Trophoblast cell (in vitro differentiated cells and primary cell): ENCODE results near the gene TMEM132D.

Experiments used
- DNase-seq, 2 donors: peaks; one replicate each; pipeline ENCODE4 v3.0.0-alpha.2; 2016
- H2AFZ ChIP-seq: 2 replicates; pipeline ENCODE4 v1.6.1; 2013; ENCODE audit warnings: low read length, moderate library complexity, mild to moderate bottlenecking; ENCODE audit not compliant: insufficient read depth, poor library complexity
- H2AK5ac ChIP-seq: 2 replicates; pipeline ENCODE4 v1.6.1; 2013; ENCODE audit warnings: mild to moderate bottlenecking, low read length
- H2BK120ac ChIP-seq: 2 replicates; pipeline ENCODE4 v1.6.1; 2013; ENCODE audit warnings: low read length, mild to moderate bottlenecking, moderate library complexity; ENCODE audit not compliant: insufficient read depth, poor library complexity
- H2BK12ac ChIP-seq: 2 replicates; pipeline ENCODE4 v1.6.1; 2013; ENCODE audit warnings: mild to moderate bottlenecking, low read length, moderate library complexity
- H2BK5ac ChIP-seq: 2 replicates; pipeline ENCODE4 v1.6.1; 2013; ENCODE audit warnings: low read length, low read depth, moderate library complexity, mild to moderate bottlenecking; ENCODE audit not compliant: poor library complexity
- H3K14ac ChIP-seq: 2 replicates; pipeline ENCODE4 v1.6.1; 2013; ENCODE audit warnings: mild to moderate bottlenecking, low read length
- H3K18ac ChIP-seq: 2 replicates; pipeline ENCODE4 v1.6.1; 2013; ENCODE audit warnings: mild to moderate bottlenecking, low read length
- H3K23ac ChIP-seq: 2 replicates; pipeline ENCODE4 v1.6.1; 2013; ENCODE audit warnings: low read length
- H3K27ac ChIP-seq: 2 replicates; pipeline ENCODE4 v1.5.1; 2013; ENCODE audit warnings: low read depth, mild to moderate bottlenecking, inconsistent platforms, low read length, moderate library complexity
- H3K27me3 ChIP-seq: 2 replicates; pipeline ENCODE4 v1.6.1; 2013; ENCODE audit warnings: inconsistent platforms, mild to moderate bottlenecking, low read length, moderate library complexity; ENCODE audit not compliant: insufficient read depth
- H3K36me3 ChIP-seq, 2 experiments: 1 replicate in 1 of 2; 2 replicates in 1 of 2; pipeline ENCODE4 v1.6.1; 2013; ENCODE audit warnings: low read length in 2 of 2, mild to moderate bottlenecking in 2 of 2, moderate library complexity in 1 of 2; ENCODE audit not compliant: insufficient read depth in 2 of 2, control insufficient read depth in 1 of 2
- H3K4ac ChIP-seq: 2 replicates; pipeline ENCODE4 v1.6.1; 2013; ENCODE audit warnings: low read depth, mild to moderate bottlenecking, low read length, moderate library complexity
- H3K4me1 ChIP-seq, 2 experiments: 1 replicate in 1 of 2; 2 replicates in 1 of 2; pipeline ENCODE4 v1.6.1; 2013; ENCODE audit warnings: low read length in 2 of 2, mild to moderate bottlenecking in 2 of 2, moderate library complexity in 1 of 2; ENCODE audit not compliant: insufficient read depth in 2 of 2, control insufficient read depth in 1 of 2
- H3K4me2 ChIP-seq: 2 replicates; pipeline ENCODE4 v1.6.1; 2013; ENCODE audit warnings: inconsistent platforms, mild to moderate bottlenecking, low read length, moderate library complexity
- H3K4me3 ChIP-seq: 2 replicates; pipeline ENCODE4 v1.5.1; 2013; ENCODE audit warnings: mild to moderate bottlenecking, low read depth, low read length, inconsistent platforms
- H3K79me1 ChIP-seq: one replicate; pipeline ENCODE4 v1.6.1; 2013; ENCODE audit warnings: low read length
- H3K79me2 ChIP-seq: 2 replicates; pipeline ENCODE4 v1.6.1; 2013; ENCODE audit warnings: low read length, mild to moderate bottlenecking; ENCODE audit not compliant: control insufficient read depth, insufficient read depth, poor library complexity
- H3K9ac ChIP-seq: 2 replicates; pipeline ENCODE4 v1.6.1; 2013; ENCODE audit warnings: mild to moderate bottlenecking, low read length
- H3K9me3 ChIP-seq: 2 replicates; pipeline ENCODE4 v1.6.1; 2013; ENCODE audit warnings: low read depth, mild to moderate bottlenecking, control low read depth, inconsistent platforms, low read length; ENCODE audit not compliant: insufficient read depth
- H4K12ac ChIP-seq: 2 replicates; pipeline ENCODE4 v1.6.1; 2013; ENCODE audit warnings: low read depth, mild to moderate bottlenecking, low read length, moderate library complexity
- H4K8ac ChIP-seq: 2 replicates; pipeline ENCODE4 v1.6.1; 2013; ENCODE audit warnings: low read depth, mild to moderate bottlenecking, low read length, moderate library complexity
- H4K91ac ChIP-seq: one replicate; pipeline ENCODE4 v1.6.1; 2013; ENCODE audit warnings: low read depth, mild to moderate bottlenecking, low read length, moderate library complexity
- WGBS: extraction: QIAGEN DNeasy Blood & Tissue Kit; methylation state at CpG from one replicate; pipeline ENCODE4 v1.1.7; 2013; ENCODE audit warnings: missing lambda C conversion rate; ENCODE audit not compliant: insufficient read length, insufficient coverage; ENCODE audit errors: extremely low coverage; 5-methylcytosine and 5-hydroxymethylcytosine counted together

The TMEM132D gene

DNA sequence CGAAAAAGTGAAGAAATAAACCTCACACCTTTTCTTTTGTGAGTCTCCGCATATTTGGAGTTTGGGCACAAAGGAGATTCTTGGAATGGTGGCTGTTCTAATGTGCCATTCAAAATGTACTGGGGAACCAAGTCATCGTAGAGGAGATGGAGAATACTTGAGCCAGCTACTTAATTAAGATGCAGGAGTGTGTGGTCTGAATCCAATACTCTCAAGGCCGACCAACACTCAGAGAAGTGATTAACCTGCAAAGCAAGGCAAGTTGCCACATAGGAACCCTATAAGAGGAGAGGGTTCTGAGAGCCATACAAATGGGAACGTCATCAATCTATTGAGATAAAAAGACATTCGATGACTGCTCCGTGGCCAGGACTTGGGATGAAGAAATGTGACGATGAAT, 603.8 kb downstream of the TMEM132D start:
- Histone ChIP-seq H3K14ac (no peak overlapping the region), H3K23ac (no peak overlapping the region)

DNA sequence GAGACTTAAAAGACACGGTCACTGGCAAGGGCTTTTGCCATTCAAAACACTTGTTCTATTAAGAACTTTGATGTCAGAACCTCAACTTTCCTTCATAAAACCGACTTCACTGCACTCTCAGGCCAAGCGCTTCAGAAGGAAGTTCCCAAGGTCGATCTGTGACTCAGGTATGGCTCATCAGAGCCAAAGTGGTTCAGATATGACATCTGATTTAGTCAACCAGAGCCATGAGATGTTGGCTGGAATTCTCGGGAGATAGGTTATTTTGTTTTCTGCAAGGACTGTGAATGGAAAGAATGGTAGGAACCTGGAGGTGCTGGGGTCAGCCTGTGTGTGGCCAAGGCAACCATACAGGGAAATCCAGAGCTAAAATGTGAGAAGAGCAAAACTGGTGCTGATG, 604.9 kb downstream of the TMEM132D start:
- Histone ChIP-seq H2BK12ac (no peak overlapping the region), H4K8ac (no peak overlapping the region), H3K4me1 (no peaks in the 10 kb centered on the region), H3K9me3 (no peaks in the 10 kb centered on the region), H3K4me2 (no peak overlapping the region), H3K79me1 (no peaks in the 10 kb centered on the region), H2AK5ac (no peak overlapping the region), H2BK120ac (no peak overlapping the region), H3K27ac (no peak overlapping the region), H3K18ac (no peak overlapping the region), H3K23ac (no peak overlapping the region), H3K79me2 (no peaks in the 10 kb centered on the region), H3K9ac (no peak overlapping the region), H2BK5ac (no peak overlapping the region), H4K91ac (no peak overlapping the region), H2AFZ (no peak overlapping the region), H4K12ac (no peak overlapping the region), H3K27me3 (no peaks in the 10 kb centered on the region), H3K14ac (no peak overlapping the region), H3K36me3 (no peaks in the 10 kb centered on the region), H3K4ac (no peak overlapping the region), H3K4me3 (no peak overlapping the region)
- WGBS = no CpG with 5 or more reads among the region's 5 CpGs
- no peak for DNase-seq

More for the DNA sequence above, 603.8 kb downstream of the TMEM132D start:
- H3K4ac ChIP-seq = no peak overlapping the region
- H3K4me1 ChIP-seq = no peaks in the 10 kb centered on the region
- H2AK5ac ChIP-seq = no peak overlapping the region
- H3K4me2 ChIP-seq = no peak overlapping the region
- H3K27ac ChIP-seq = no peak overlapping the region
- H2BK12ac ChIP-seq = no peak overlapping the region
- H3K9me3 ChIP-seq = no peaks in the 10 kb centered on the region
- H3K9ac ChIP-seq = no peak overlapping the region
- no peak overlapping the region for H2BK120ac ChIP-seq
- H4K91ac ChIP-seq = no peak overlapping the region
- no peaks in the 10 kb centered on the region for H3K79me2 ChIP-seq
- H4K12ac ChIP-seq = no peak overlapping the region
- no peak overlapping the region for H4K8ac ChIP-seq
- no peak overlapping the region for H2AFZ ChIP-seq
- no peaks in the 10 kb centered on the region for H3K27me3 ChIP-seq
- no CpG with 5 or more reads among the region's 8 CpGs for WGBS
- H3K4me3 ChIP-seq = no peak overlapping the region
- no peak overlapping the region for H3K18ac ChIP-seq
- H3K79me1 ChIP-seq = no peaks in the 10 kb centered on the region
- no peak for DNase-seq
- no peaks in the 10 kb centered on the region for H3K36me3 ChIP-seq
- no peak overlapping the region for H2BK5ac ChIP-seq

DNA sequence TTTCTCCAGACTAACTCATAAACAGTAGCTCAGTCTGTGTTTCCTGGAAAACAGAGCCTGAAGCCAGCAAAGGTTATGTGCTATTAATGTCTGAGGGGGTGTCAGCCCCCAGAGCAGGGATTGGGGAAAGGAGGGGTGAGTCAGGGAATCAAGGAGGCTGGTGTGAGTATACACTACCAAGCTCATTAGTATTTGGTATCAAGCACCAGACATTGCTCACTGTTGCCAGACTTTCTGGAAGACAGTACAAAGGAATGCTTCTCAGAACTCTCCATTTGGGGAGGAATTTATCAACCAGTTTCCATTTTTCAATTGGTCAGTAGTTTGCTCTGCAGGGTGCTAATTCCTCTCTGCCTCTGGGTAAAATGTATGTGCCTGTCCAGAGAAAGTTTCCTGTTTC, 607.2 kb downstream of the TMEM132D start:
- no peak overlapping the region for H3K4me3 ChIP-seq
- H3K4ac ChIP-seq = no peak overlapping the region
- no peak overlapping the region for H2BK12ac ChIP-seq
- H4K8ac ChIP-seq = no peak overlapping the region
- no peak overlapping the region for H2BK5ac ChIP-seq
- no peak overlapping the region for H2AK5ac ChIP-seq
- H3K9ac ChIP-seq = no peak overlapping the region
- H4K91ac ChIP-seq = no peak overlapping the region
- no peaks in the 10 kb centered on the region for H3K79me2 ChIP-seq
- DNase-seq = no peak
- no peak overlapping the region for H3K23ac ChIP-seq
- H3K4me2 ChIP-seq = no peak overlapping the region
- H2AFZ ChIP-seq = no peak overlapping the region
- no peak overlapping the region for H4K12ac ChIP-seq
- no peaks in the 10 kb centered on the region for H3K9me3 ChIP-seq
- no peak overlapping the region for H3K27ac ChIP-seq
- H2BK120ac ChIP-seq = no peak overlapping the region
- no peak overlapping the region for H3K14ac ChIP-seq
- H3K36me3 ChIP-seq = no peaks in the 10 kb centered on the region
- no peak overlapping the region for H3K18ac ChIP-seq
- H3K79me1 ChIP-seq = no peaks in the 10 kb centered on the region
- H3K27me3 ChIP-seq = no peaks in the 10 kb centered on the region
- H3K4me1 ChIP-seq = no peaks in the 10 kb centered on the region

DNA sequence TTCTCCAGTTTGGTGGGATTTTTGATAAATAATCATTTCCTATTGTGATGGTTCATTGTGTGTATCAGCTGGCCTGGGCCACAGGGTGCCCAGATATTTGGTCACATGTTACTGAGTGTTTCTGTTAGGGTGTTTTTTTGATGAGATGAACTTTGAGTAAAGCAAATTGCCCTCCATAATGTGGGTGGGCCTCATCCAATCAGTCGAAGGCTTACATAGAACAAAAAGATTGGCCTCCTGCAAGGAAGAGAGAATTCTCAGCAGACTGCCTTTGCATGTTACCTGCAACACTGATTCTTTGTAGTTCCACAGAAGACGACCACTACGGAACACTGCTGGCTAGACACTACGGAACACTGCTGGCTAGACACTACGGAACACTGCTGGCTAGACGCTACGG, 609.0 kb downstream of the TMEM132D start:
- Histone ChIP-seq H2BK12ac (no peak overlapping the region), H3K79me2 (no peaks in the 10 kb centered on the region), H2BK5ac (no peak overlapping the region), H4K91ac (no peak overlapping the region), H3K4me1 (no peaks in the 10 kb centered on the region), H3K9me3 (no peaks in the 10 kb centered on the region), H3K4me3 (peak overlapping the region; percentile 35), H3K4ac (no peak overlapping the region), H3K14ac (no peak overlapping the region), H3K4me2 (no peak overlapping the region), H2BK120ac (no peak overlapping the region), H3K79me1 (no peaks in the 10 kb centered on the region), H3K27ac (no peak overlapping the region), H4K12ac (no peak overlapping the region), H3K23ac (peak overlapping the region; percentile 44), H2AK5ac (no peak overlapping the region), H3K18ac (no peak overlapping the region), H2AFZ (no peak overlapping the region), H4K8ac (no peak overlapping the region), H3K27me3 (no peaks in the 10 kb centered on the region), H3K9ac (no peak overlapping the region), H3K36me3 (no peaks in the 10 kb centered on the region)
- WGBS = no CpG with 5 or more reads among the region's 7 CpGs
- no peak for DNase-seq
